ENCODE data around the gene EFCAB10. TPM values are rescaled to one million over a fixed set of nuclear protein-coding genes. Genes with fewer than 3 reads are reported as not detected.
"Not testable (repeated sequence)": the region's sequence is repeated elsewhere in the genome, so short reads cannot be mapped to it uniquely, and the experiment has no call there.

The EFCAB10 gene
- total RNA-seq, 1 experiment from 2014 or later = 0.18 TPM

DNA sequence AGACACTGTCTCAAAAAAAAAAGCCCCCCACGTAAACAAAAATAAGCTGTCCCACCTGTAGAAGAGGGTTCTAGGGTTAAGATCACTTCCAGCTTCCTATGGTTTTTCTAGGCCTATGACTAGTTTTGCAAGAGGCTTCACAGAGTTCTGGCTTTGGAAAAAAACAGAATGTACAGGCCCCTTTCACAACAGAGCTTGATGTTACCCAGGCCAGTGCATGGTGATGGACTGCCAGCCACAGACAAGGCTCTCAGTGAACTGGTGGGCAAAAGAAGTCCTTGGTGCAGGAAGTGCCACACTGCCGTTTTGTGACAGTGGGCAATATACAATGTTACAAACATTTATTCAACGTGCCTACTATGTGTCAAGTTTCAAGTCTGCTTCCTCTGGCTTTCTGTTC lies 18.3 kb upstream of the EFCAB10 start:
- no peaks in the 10 kb centered on the region for H3F3A ChIP-seq (ENCODE audit: low read length, unreplicated experiment)
- no peaks in the 10 kb centered on the region for H3K9me3 ChIP-seq (ENCODE audit: low read length)
- no peaks in the 10 kb centered on the region for H3K79me2 ChIP-seq (ENCODE audit: low read length)
- intact Hi-C loops (cut with micrococcal nuclease) = loop anchor here (2.0 kb wide), 1 partner anchor 51 kb away; no protein-coding TSS in a partner anchor
- H2AFZ ChIP-seq (ENCODE audit: low read length) = no peak overlapping the region
- BruUV-seq (replicated peaks) = no TSS peak
- H3K9ac ChIP-seq (ENCODE audit: low read length) = no peak overlapping the region
- no peak overlapping the region for H3K4me2 ChIP-seq (ENCODE audit: low read length)
- CTCF ChIA-PET = interaction anchor here (0.7 kb wide), 1 partner anchor 42 kb away, joined by 3 read pairs; no protein-coding TSS in a partner anchor
- no peaks in the 10 kb centered on the region for H4K20me1 ChIP-seq (ENCODE audit: low read length)
- POLR2A ChIA-PET (ENCODE audit: unreplicated experiment) = no interaction called here
- TF ChIP-seq, protein P1, sequence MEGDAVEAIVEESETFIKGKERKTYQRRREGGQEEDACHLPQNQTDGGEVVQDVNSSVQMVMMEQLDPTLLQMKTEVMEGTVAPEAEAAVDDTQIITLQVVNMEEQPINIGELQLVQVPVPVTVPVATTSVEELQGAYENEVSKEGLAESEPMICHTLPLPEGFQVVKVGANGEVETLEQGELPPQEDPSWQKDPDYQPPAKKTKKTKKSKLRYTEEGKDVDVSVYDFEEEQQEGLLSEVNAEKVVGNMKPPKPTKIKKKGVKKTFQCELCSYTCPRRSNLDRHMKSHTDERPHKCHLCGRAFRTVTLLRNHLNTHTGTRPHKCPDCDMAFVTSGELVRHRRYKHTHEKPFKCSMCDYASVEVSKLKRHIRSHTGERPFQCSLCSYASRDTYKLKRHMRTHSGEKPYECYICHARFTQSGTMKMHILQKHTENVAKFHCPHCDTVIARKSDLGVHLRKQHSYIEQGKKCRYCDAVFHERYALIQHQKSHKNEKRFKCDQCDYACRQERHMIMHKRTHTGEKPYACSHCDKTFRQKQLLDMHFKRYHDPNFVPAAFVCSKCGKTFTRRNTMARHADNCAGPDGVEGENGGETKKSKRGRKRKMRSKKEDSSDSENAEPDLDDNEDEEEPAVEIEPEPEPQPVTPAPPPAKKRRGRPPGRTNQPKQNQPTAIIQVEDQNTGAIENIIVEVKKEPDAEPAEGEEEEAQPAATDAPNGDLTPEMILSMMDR (conservative IDR thresholded peaks at IDR 0.05; ENCODE audit: low read depth, low read length) = no peak
- no peak for TF ChIP-seq EZH2phosphoT487 (IDR thresholded peaks at IDR 0.05; ENCODE audit: borderline replicate concordance, low read length)
- TF ChIP-seq EZH2 (IDR thresholded peaks at IDR 0.05; ENCODE audit: low read length, unreplicated experiment) = no peak
- H3K27ac ChIP-seq (ENCODE audit: low read length) = no peak overlapping the region
- H3K36me3 ChIP-seq (ENCODE audit: low read depth, low read length) = no peaks in the 10 kb centered on the region
- no peak overlapping the region for H3K4me3 ChIP-seq (ENCODE audit: low read length)
- ATAC-seq (no peak), DNase-seq (no peak)
- no peaks in the 10 kb centered on the region for H3K27me3 ChIP-seq (ENCODE audit: low read length)
- H3K4me1 ChIP-seq (ENCODE audit: insufficient read depth, low read length) = peaks cover 5% of the 10 kb centered on the region; the same call in 1 of the 2 replicates
- H3K9me2 ChIP-seq (replicated peaks; ENCODE audit: low read length) = no peaks in the 10 kb centered on the region

DNA sequence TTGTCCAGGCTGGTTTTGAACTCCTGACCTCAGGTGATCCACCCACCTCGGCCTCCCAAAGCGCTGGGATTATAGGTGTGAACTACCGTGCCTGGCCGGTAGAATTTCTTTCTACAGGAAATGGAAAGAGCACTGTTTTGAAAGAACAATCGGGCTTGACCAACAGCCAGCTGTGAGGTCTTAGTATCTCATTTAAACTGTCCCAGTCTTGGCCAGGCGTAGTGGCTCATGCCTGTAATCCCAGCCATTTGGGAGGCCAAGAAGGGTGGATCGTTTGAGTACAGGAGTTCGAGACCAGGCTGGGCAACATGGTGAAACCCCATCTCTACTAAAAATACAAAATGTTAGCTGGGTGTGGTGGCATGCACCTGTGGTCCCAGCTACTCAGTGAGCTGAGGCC lies 17.8 kb upstream of the EFCAB10 start:
- H3K79me2 ChIP-seq (ENCODE audit: low read length); H3K9me3 ChIP-seq (ENCODE audit: low read length); H3K27ac ChIP-seq (ENCODE audit: low read length); H4K20me1 ChIP-seq (ENCODE audit: low read length); POLR2A ChIA-PET (ENCODE audit: unreplicated experiment); H3K36me3 ChIP-seq (ENCODE audit: low read depth, low read length); H2AFZ ChIP-seq (ENCODE audit: low read length); BruUV-seq (replicated peaks); DNase-seq; H3K27me3 ChIP-seq (ENCODE audit: low read length); H3K9me2 ChIP-seq (replicated peaks; ENCODE audit: low read length); H3K4me2 ChIP-seq (ENCODE audit: low read length); H3K4me1 ChIP-seq (ENCODE audit: insufficient read depth, low read length); ATAC-seq; H3K9ac ChIP-seq (ENCODE audit: low read length); H3F3A ChIP-seq (ENCODE audit: low read length, unreplicated experiment); H3K4me3 ChIP-seq (ENCODE audit: low read length): not testable (repeated sequence)
- CTCF ChIA-PET = interaction anchor here (0.7 kb wide), 1 partner anchor 43 kb away, joined by 3 read pairs; no protein-coding TSS in a partner anchor
- intact Hi-C loops (cut with micrococcal nuclease) = loop anchor here (2.0 kb wide), 1 partner anchor 52 kb away; no protein-coding TSS in a partner anchor

DNA sequence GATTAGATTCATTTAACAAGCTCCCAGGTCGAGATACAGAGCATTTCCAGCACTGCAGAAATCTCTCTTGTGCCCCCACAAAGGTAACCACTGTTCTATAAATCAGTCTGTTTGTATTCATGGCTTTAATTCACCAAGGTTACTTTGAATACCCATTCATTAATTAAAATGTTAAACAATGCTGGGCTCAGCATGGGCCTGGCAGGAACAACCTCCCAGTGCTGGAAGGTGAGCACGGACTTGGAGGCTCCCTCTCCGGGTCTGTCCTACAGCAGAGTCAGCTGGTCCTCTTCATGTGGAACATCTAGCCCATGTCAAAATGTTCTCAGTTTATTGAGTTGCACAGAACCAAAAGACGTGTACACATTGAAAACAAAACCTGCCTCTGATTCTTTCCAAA lies 15.6 kb upstream of the EFCAB10 start:
- H3K4me1 ChIP-seq (ENCODE audit: insufficient read depth, low read length) = peaks cover 5% of the 10 kb centered on the region; the same call in 1 of the 2 replicates
- no peak overlapping the region for H3K9ac ChIP-seq (ENCODE audit: low read length)
- H3K27ac ChIP-seq (ENCODE audit: low read length) = no peak overlapping the region
- no peaks in the 10 kb centered on the region for H3K36me3 ChIP-seq (ENCODE audit: low read depth, low read length)
- H3K9me3 ChIP-seq (ENCODE audit: low read length) = no peaks in the 10 kb centered on the region
- no peaks in the 10 kb centered on the region for H4K20me1 ChIP-seq (ENCODE audit: low read length)
- intact Hi-C loops (cut with micrococcal nuclease) = no loop called here
- H3K79me2 ChIP-seq (ENCODE audit: low read length) = no peaks in the 10 kb centered on the region
- TF ChIP-seq, protein P1 (conservative IDR thresholded peaks at IDR 0.05; ENCODE audit: low read depth, low read length) = no peak
- TF ChIP-seq EZH2phosphoT487 (IDR thresholded peaks at IDR 0.05; ENCODE audit: borderline replicate concordance, low read length) = no peak
- TF ChIP-seq EZH2 (IDR thresholded peaks at IDR 0.05; ENCODE audit: low read length, unreplicated experiment) = no peak
- ChIA-PET CTCF (no interaction called here), POLR2A (ENCODE audit: unreplicated experiment) (no interaction called here)
- no peak overlapping the region for H3K4me2 ChIP-seq (ENCODE audit: low read length)
- H3K9me2 ChIP-seq (replicated peaks; ENCODE audit: low read length) = no peaks in the 10 kb centered on the region
- no peaks in the 10 kb centered on the region for H3F3A ChIP-seq (ENCODE audit: low read length, unreplicated experiment)
- ATAC-seq (no peak), DNase-seq (no peak)
- no TSS peak for BruUV-seq (replicated peaks)
- no peaks in the 10 kb centered on the region for H3K27me3 ChIP-seq (ENCODE audit: low read length)
- H2AFZ ChIP-seq (ENCODE audit: low read length) = no peak overlapping the region
- H3K4me3 ChIP-seq (ENCODE audit: low read length) = no peak overlapping the region

Measured in PC-3 (cell line).